GM18951 (cell line): ENCODE measurements around the gene OR10X1.

ENCODE experiments used
- POLR2A ChIP-seq: IDR thresholded peaks from 4 replicates; pipeline ENCODE4 v1.6.1; 2011; ENCODE audit warnings: mild to moderate bottlenecking; ENCODE audit not compliant: insufficient read length, insufficient read depth; ENCODE audit errors: extremely low read depth
- in situ Hi-C: fragments of 300-500 bp; cut with MboI; formaldehyde crosslinking; loops from one replicate; pipeline ENCODE4 v1.12.0; 2022; ENCODE audit warnings: low sequenced_read_pairs, mixed read lengths, inconsistent platforms; ENCODE audit not compliant: unreplicated experiment

OR10X1 gene

GRCh38 chr1:158579733-158580132, at the start of gene OR10X1:
Gene OR10X1 (minus strand): TSS chr1:158579899. CDS start chr1:158579899, 0 bp downstream.
- TF ChIP-seq POLR2A: no peak
- in situ Hi-C loops: no loop called here

- in situ Hi-C loops: no loop called here
- no peak for TF ChIP-seq POLR2A
These were observed 34.1 kb upstream of the OR10X1 start for GRCh38 chr1:158613764-158614163.

GRCh38 chr1:158611916-158612315, 32.2 kb upstream of the OR10X1 start:
- TF ChIP-seq POLR2A: no peak
- in situ Hi-C loops: no loop called here

GRCh38 chr1:158607296-158607695, 27.6 kb upstream of the OR10X1 start:
- in situ Hi-C loops: no loop called here
- TF ChIP-seq POLR2A: no peak

- in situ Hi-C loops: no loop called here
- TF ChIP-seq POLR2A: no peak
These were observed 25.3 kb upstream of the OR10X1 start, which contains the start of gene OR10Z1 for GRCh38 chr1:158604968-158605367. Gene OR10Z1 (plus strand): TSS chr1:158605268. CDS start chr1:158606439, 1,171 bp downstream.

GRCh38 chr1:158600735-158601134, 21.0 kb upstream of the OR10X1 start:
- in situ Hi-C loops: no loop called here
- no peak for TF ChIP-seq POLR2A

GRCh38 chr1:158586942-158587341, 7.2 kb upstream of the OR10X1 start:
- in situ Hi-C loops: no loop called here
- TF ChIP-seq POLR2A: no peak

- in situ Hi-C loops: no loop called here
- TF ChIP-seq POLR2A: no peak
These were observed 4.3 kb upstream of the OR10X1 start for GRCh38 chr1:158583962-158584361.

- in situ Hi-C loops: no loop called here
- no peak for TF ChIP-seq POLR2A
These were observed 2.1 kb downstream of the OR10X1 start for GRCh38 chr1:158577561-158577960.

GRCh38 chr1:158572226-158572625, 7.5 kb downstream of the OR10X1 start:
- in situ Hi-C loops: no loop called here
- no peak for TF ChIP-seq POLR2A

GRCh38 chr1:158570480-158570879, 9.2 kb downstream of the OR10X1 start, which contains the start of gene OR6P1:
Gene OR6P1 (minus strand): TSS chr1:158570580. CDS start chr1:158563604, 6,976 bp downstream.
- no peak for TF ChIP-seq POLR2A

GRCh38 chr1:158564608-158565007, 15.1 kb downstream of the OR10X1 start:
- TF ChIP-seq POLR2A: no peak
- in situ Hi-C loops: no loop called here

More at GRCh38 chr1:158570480-158570879, 9.2 kb downstream of the OR10X1 start, which contains the start of gene OR6P1:
- in situ Hi-C loops: no loop called here

GRCh38 chr1:158563853-158564252, 15.8 kb downstream of the OR10X1 start:
- in situ Hi-C loops: no loop called here
- no peak for TF ChIP-seq POLR2A

GRCh38 chr1:158559696-158560095, 20.0 kb downstream of the OR10X1 start:
- no peak for TF ChIP-seq POLR2A

GRCh38 chr1:158554352-158554751, 25.3 kb downstream of the OR10X1 start, which contains the start of gene OR6Y1:
Gene OR6Y1 (minus strand): TSS chr1:158554405. CDS start chr1:158548105, 6,300 bp downstream.
- in situ Hi-C loops: no loop called here
- TF ChIP-seq POLR2A: no peak

More at GRCh38 chr1:158559696-158560095, 20.0 kb downstream of the OR10X1 start:
- in situ Hi-C loops: no loop called here
